T-helper 2 cell treated with Interferon-gamma antibody and Interleukin-4, amounts not matched to agents 5 μg/mL and 100 μg/mL, for 36 hours (primary cell): Measurements from ENCODE around the gene LUC7L.
A peak's percentile ranks its signal among the peaks of the same experiment; 100 is the strongest.

Source experiments
- DNase-seq: peaks from one replicate; pipeline ENCODE4 v3.0.0; 2021; ENCODE audit warnings: low spot score
- H3K27ac Mint-ChIP-seq: one replicate; pipeline ENCODE4 v1.8.0; 2021; ENCODE audit warnings: mild to moderate bottlenecking, mixed read lengths
- H3K27me3 Mint-ChIP-seq: one replicate; pipeline ENCODE4 v1.8.0; 2021; ENCODE audit warnings: low read depth, mixed read lengths
- H3K36me3 Mint-ChIP-seq: one replicate; pipeline ENCODE4 v1.8.0; 2021; ENCODE audit warnings: low read depth, mixed read lengths
- H3K4me1 Mint-ChIP-seq: one replicate; pipeline ENCODE4 v1.8.0; 2021; ENCODE audit warnings: low read depth, mixed read lengths
- H3K4me3 Mint-ChIP-seq: one replicate; pipeline ENCODE4 v1.8.0; 2022; ENCODE audit warnings: mild to moderate bottlenecking, moderate library complexity, mixed read lengths
- H3K9me3 Mint-ChIP-seq: one replicate; pipeline ENCODE4 v1.8.0; 2021; ENCODE audit warnings: mixed read lengths

The LUC7L gene, protein sequence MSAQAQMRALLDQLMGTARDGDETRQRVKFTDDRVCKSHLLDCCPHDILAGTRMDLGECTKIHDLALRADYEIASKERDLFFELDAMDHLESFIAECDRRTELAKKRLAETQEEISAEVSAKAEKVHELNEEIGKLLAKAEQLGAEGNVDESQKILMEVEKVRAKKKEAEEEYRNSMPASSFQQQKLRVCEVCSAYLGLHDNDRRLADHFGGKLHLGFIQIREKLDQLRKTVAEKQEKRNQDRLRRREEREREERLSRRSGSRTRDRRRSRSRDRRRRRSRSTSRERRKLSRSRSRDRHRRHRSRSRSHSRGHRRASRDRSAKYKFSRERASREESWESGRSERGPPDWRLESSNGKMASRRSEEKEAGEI

DNA sequence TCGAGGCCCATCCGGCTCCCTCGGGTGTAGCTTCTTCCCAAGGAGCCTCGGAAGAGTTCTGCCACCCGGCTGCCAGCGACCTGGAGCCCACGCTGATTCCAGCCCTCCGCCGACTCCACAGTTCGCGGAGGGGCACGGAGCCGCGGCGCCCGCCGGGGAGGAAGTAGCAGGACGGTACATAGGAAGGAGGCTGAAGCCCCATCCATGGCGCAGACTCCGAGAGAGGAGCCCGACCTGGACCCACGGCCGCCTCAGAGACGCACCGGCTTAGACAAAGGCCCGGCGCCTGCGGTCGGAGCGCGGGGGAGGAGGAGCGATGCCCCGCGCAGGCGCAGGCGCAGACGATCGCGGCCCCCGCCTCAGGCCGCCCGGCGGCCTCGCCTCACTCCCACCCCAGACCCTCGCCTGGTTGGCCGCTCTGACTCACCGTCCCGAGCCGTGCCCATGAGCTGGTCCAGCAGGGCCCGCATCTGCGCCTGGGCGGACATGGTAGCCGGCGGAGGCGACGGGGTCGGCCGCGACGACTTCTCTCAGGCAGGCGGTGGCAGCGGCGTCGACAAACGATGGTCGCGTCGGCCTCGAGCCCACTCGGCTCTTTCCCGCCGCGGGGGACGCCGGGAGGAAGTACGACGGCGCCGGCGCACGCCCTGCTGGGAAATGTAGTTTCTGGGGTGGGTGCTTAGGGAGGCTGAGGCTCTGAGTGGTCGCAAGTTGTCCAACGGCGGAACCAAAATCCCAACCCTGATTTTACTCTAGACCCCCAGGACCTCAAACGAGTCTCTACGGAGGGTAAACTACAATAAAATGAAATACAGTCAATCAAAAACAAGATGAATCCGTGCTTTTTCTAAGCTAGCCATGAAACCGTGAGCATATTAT, at the start of gene LUC7L:
LUC7L (minus strand) TSS at position 598 of the 879 bp plus-strand sequence; CDS start at position 488, 110 bp downstream.
- Mint-ChIP-seq H3K27me3 (no peaks in the 10 kb centered on the region), H3K27ac (peak within 1 kb of the TSS; percentile 93), H3K36me3 (peaks cover 30% of the 10 kb centered on the region), H3K4me1 (peaks cover 22% of the 10 kb centered on the region), H3K9me3 (no peaks in the 10 kb centered on the region), H3K4me3 (peak within 1 kb of the TSS; percentile 98)
- DNase-seq, result peak; percentile 86

DNA sequence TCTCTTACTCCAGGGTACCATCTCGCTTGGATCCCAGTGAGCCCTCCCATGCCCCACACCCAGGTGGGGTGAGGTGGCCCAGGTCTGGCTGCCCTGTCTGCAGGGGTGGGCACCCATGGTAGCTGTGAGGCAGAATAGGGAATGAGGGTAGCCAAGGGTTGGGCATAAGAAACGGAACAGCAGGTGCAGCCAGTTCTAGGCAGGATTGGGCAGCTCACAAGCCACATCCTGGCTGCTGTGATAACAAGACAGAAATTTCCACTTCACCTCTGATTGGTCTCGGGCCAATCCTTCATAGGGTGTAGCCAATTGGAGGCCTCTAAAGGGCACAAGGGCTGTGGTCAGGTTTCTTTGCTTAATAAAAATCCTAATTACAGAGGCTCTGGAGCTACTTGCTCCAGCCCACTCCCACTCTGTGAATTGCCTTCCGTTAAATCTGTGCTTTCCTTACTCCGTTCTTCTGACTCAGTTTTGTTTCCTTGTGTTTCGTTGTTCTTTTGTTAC, 49.7 kb upstream of the LUC7L start:
- Mint-ChIP-seq H3K4me1 (peaks cover 6% of the 10 kb centered on the region), H3K27ac (no peak overlapping the region)
- DNase-seq, result peak; percentile 36

DNA sequence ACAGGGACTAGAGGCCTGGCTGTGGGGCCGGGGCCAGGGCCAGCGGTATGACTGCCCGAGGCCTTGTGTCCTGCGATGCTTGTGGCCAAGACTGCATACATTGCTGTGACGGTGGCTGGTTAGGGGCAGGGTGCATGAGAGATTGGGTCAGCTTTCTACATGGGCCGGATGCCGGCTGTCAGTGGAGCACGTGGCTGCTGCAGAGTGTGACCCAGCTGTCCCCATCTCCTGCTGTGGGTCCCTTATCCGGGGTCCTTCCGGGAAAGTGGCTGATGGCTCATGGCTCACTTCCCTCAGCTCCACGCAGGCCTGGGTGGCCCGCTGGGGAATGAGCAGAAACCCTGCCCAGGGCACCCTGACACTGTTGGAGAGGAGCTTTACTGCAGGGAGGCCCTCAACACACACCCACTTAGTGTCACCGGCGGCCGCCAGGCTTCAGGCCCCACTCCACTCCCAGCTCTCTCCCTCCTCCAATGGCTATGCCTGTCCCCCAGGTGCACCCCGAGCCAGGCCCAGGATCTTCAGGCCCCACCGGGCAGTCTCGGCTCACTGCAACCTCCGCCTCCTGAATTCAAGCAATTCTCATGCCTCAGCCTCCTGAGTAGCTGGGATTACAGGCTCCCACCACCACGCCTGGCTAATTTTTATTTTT, 47.3 kb upstream of the LUC7L start:
- Mint-ChIP-seq H3K4me3 (peak overlapping the region; percentile 52), H3K4me1 (peaks cover 6% of the 10 kb centered on the region), H3K36me3 (no peaks in the 10 kb centered on the region), H3K27me3 (peaks cover 26% of the 10 kb centered on the region), H3K9me3 (no peaks in the 10 kb centered on the region), H3K27ac (no peak overlapping the region)
- no peak for DNase-seq

More for the DNA sequence above, 49.7 kb upstream of the LUC7L start:
- Mint-ChIP-seq H3K9me3 (no peaks in the 10 kb centered on the region), H3K27me3 (peaks cover 26% of the 10 kb centered on the region), H3K36me3 (no peaks in the 10 kb centered on the region), H3K4me3 (no peak overlapping the region)

DNA sequence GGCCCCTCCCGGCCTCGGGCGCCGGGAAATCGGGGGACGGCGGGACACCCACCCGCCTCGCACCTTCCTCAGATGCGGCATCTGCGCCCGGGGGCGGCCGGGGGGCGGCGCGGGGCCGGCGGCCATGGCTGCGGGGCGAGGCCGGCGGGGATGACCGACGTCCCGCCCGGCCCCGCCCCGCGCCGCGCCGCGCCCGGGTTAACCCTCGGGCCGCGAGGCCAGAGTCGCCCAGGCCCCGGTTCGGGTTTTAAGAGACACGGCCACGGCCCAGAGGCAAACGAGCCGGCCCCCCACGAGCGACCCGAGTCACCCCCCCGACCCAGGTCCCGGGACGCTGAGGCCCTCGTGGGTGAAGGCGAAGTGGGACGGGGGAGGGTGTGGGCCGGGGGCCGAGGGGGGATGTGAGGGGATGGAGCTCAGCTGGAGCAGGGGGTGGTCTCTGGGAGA, 46.6 kb upstream of the LUC7L start, which contains the start of gene RGS11:
RGS11 (minus strand) TSS at position 159 of the 447 bp plus-strand sequence; CDS start at position 126, 33 bp downstream.
- Mint-ChIP-seq H3K9me3 (no peaks in the 10 kb centered on the region), H3K27ac (no peak within 1 kb of the TSS), H3K4me1 (peaks cover 6% of the 10 kb centered on the region), H3K36me3 (no peaks in the 10 kb centered on the region), H3K4me3 (peak within 1 kb of the TSS; percentile 52), H3K27me3 (peaks cover 23% of the 10 kb centered on the region)
- DNase-seq, result no peak

DNA sequence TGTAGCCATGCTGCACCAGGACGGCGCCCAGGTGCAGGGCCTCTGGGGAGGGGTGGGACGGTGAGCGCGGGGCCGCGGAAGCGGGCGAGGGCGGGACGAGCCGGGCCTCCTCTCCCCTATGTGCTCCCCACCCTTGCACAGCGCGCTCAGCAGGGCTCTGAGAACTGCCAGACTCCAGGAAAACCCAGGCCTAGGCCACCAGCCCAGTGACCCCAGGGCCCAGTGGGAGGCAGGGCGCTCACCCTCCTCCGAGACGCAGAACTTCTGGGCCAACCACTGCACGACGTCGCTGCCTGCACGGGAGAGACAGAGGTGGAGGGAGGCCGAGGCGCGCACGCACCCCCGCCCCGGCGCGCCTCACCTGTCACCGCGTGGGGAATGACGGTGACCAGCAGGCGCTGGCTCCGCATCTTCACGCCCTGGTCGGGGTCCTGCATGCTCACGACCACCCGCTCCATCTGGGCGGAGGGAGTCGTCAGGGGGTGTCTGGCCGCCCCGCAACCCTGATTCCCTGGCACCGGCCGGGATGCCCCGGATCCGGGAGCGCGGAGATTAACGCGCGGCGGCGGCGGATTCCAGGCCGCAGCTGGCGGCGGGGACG, 45.9 kb upstream of the LUC7L start:
- peaks cover 22% of the 10 kb centered on the region for H3K27me3 Mint-ChIP-seq
- peak overlapping the region; percentile 52 for H3K4me3 Mint-ChIP-seq
- peaks cover 6% of the 10 kb centered on the region for H3K4me1 Mint-ChIP-seq
- no peaks in the 10 kb centered on the region for H3K36me3 Mint-ChIP-seq
- no peak overlapping the region for H3K27ac Mint-ChIP-seq
- no peak for DNase-seq
- no peaks in the 10 kb centered on the region for H3K9me3 Mint-ChIP-seq

DNA sequence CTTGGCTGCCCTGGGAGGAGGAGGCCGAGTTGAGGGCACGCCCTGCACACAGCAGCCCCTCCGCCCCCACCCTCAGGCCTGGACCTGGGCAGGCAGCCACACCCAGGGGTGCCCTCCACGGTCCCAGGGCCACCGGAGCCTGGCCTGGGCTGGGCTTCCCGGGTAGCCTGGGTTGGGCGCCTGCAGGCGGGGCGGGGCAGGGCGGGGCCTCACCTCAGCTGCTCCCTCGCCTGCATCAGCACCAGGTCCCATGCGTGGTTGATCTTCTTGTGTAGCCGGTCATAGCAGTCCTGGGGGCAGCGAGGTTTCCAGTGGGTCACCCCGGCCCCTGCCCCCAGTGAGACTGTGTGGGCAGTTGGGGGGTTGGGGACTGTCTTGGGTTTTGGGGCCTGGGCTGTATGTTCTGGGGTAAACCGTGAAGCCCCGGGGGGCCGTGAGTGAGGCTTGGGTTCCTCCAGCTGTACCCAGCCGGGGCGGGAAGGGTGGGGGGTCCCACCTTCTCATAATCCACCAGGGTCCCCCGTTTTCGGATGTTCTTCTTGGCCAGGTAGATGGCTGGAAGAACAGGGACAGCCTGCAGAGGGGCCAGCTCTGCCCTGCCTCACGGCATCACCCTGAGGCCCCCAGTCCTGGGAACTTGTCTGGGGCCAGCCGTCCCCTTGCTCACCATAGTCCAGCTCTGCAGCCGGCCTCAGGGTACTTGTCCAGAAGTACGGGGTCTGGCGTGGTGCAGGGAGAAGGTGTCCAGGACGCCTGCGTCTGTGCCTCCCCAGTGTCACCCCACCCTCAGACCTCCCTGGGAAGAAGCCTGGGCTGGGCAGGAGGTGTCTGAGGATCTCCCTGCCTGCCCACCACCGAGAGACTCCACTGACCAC, 44.5 kb upstream of the LUC7L start:
- H3K27me3 Mint-ChIP-seq, result peaks cover 19% of the 10 kb centered on the region
- H3K4me1 Mint-ChIP-seq, result peaks cover 1% of the 10 kb centered on the region
- no peak overlapping the region for H3K27ac Mint-ChIP-seq
- no peaks in the 10 kb centered on the region for H3K9me3 Mint-ChIP-seq
- DNase-seq, result no peak
- H3K36me3 Mint-ChIP-seq, result no peaks in the 10 kb centered on the region
- no peak overlapping the region for H3K4me3 Mint-ChIP-seq

DNA sequence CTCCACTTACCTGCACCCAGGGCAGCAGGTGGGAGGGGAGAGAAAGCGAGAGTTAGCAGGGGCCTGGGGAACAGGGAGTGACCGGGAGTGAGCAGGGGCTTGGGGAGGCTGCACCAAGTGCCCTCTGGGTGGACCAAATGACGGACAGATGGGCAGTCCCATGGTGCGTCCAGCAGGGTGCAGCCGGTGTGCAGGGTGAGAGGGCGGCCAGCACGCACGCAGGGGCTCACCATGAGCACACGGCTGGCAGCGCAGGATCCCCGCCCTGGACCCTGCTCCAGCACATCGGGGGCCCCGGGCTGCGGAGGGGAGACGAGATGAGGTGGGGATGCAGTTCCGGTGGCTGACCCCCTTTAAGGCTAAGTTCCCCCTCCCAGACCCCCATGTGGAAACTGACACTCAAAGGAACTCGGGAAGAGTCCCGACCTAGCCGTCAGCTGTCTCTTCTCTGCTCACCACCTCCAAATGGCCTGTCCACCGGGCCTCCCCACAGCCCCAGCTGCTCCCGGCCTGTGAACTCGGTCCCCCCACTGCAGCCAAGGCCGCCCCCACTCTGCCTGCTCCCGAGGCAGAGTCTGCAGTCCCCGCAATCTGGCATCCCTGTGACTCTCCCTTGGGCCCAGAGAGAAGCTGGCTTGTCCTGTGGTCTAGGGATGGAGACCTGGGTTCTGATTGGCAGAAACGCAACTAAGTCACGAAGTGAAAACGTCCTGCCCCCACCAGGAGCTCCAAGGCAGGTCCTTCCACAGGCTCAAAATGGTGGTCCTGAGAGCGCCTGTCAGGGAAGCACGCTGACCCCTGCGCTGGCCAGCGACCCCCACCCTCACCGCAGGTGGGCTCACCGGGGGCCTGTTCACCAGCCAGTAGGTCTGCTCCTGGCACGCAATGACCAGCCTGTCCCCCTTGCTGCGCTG, 43.6 kb upstream of the LUC7L start:
- no peaks in the 10 kb centered on the region for H3K4me1 Mint-ChIP-seq
- no peak overlapping the region for H3K4me3 Mint-ChIP-seq
- no peak for DNase-seq
- no peaks in the 10 kb centered on the region for H3K9me3 Mint-ChIP-seq
- H3K27me3 Mint-ChIP-seq, result peaks cover 19% of the 10 kb centered on the region
- no peak overlapping the region for H3K27ac Mint-ChIP-seq
- H3K36me3 Mint-ChIP-seq, result no peaks in the 10 kb centered on the region

DNA sequence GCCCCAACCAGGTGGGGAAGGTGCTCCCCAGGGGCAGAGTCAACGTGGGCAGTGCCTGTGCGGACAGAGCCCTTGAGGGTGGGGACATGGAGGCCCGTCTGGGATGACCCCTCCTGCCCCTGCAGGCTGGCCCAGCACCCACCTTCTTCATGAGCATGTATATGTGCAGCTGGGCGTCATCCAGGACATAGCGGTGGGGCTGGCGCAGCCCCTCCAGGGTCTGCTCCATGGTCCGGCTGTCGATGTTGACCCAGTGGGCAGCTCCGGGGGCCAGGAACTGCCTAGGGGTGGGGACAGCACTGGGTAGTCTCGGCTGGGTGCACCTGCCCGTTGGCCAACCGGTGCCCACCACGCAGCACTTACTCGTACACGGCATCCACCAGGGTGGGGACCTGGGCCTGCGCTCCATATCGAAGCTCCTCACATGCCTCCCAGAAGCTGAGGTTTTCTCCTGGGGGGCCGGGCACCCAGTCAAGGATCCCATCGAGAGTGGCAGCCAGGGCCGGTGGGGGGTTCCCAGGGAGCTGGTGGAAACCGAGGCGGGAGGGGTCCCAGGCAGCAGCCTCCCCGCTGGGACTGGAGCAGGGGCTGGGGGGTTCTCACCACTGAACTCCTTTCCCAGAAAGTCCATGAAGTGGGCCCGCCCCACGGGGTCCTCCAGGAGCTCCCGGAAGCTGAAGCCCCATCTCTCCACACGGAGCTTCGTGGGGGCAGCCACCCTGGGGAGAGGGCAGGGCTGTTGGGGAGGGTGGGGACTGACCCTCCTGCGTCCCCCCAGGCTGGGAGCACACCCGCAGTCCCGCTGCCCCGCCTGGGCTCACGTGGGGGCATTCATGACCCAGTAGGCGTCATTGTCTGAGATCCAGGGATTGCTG, 41.4 kb upstream of the LUC7L start:
- peaks cover 4% of the 10 kb centered on the region for H3K27me3 Mint-ChIP-seq
- no peak overlapping the region for H3K4me3 Mint-ChIP-seq
- no peaks in the 10 kb centered on the region for H3K9me3 Mint-ChIP-seq
- H3K27ac Mint-ChIP-seq, result no peak overlapping the region
- H3K36me3 Mint-ChIP-seq, result no peaks in the 10 kb centered on the region
- no peaks in the 10 kb centered on the region for H3K4me1 Mint-ChIP-seq
- DNase-seq, result no peak

DNA sequence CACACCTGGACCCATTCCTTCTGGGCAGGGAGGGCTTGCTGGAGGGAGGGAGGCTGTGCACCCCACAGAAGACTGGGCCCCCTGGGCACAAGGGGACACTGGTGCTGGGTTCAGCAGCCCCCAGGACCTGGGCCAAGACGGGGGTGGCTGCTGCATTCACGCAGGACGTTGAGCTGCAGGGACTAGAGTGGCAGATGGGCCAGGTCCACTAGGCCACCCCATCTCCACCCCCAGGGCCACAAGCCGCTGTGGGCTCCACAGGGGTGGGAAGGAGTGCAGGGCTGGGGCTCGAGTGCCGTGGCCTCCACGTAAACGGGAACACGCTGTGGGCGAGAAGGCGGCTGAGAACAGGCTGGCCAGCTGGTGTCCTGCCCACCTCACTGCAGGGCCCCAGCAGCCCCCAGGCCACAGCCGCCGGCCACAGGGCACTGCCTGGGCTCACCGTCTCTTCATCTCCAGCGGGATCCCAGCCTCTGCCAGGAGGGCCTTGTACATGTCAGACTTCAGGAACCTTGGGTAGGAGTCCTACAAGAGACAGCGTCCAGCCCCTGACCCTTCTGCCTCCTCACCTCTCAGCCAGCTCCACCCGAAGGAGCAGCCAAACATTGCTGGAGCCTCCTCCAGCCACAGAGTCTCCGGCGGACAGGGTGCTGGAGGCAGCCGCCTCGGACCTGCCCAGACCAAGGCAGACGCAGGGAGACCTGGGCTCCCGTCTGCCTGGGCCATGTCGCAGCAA, 40.0 kb upstream of the LUC7L start:
- Mint-ChIP-seq H3K27ac (no peak overlapping the region), H3K4me3 (no peak overlapping the region), H3K36me3 (no peaks in the 10 kb centered on the region), H3K4me1 (no peaks in the 10 kb centered on the region), H3K27me3 (no peaks in the 10 kb centered on the region), H3K9me3 (no peaks in the 10 kb centered on the region)
- no peak for DNase-seq

DNA sequence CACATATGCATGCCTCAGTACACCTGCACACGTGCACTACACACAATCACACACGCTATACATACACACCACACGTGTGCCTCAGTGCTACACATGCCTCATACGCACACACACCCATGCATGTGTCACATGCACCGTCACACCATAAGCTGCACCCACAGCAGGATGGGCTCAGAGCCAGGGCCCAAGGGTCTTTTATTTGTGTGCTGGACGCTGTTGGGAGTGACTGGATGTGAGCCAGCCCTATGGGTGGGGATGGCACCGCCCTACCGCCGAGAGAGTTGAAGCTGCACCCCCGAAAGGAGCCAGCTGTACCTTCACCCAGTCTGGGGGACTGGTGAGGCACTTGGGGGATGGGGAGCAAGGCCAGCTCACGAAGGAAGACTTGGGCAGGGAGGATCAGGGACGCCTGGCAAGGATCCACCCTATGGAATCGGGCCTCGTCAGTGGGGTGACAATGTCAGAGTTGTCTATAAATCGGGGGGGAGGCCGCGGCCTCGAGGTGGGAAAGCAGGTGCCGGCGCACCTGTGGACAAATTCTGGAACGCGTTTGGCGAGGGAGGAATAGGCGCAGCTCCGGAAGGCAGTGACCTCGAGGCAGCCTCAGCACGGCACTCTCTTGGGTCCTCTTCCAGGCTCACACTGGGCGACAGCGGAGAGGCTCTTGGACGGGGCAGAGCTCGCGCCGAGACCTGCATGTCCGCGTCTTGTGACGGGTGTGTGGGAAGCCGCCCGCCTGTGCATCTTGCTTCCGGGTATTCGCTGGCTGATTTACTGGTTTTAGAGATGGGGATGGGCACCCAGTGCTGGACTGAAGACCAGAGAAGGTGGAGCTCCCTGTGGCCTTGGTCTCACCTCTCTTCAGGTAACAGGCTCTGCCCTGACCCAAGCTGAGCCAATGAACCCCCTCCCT, 39.1 kb upstream of the LUC7L start:
- Mint-ChIP-seq H3K27me3 (no peaks in the 10 kb centered on the region), H3K4me1 (no peaks in the 10 kb centered on the region), H3K4me3 (no peak overlapping the region), H3K36me3 (no peaks in the 10 kb centered on the region), H3K9me3 (no peaks in the 10 kb centered on the region), H3K27ac (no peak overlapping the region)
- no peak for DNase-seq
